Activated CD4-positive, alpha-beta memory T cell treated with anti-CD3 and anti-CD28 coated beads, Interleukin-2, amount 10 ng/mL, durations not matched to agents 7 days and 5 days (primary cell): ENCODE data around the gene NRN1L. TPM values are rescaled to one million over a fixed set of nuclear protein-coding genes. Genes with fewer than 3 reads are reported as not detected.
"Not testable (repeated sequence)": the region's sequence is repeated elsewhere in the genome, so short reads cannot be mapped to it uniquely, and the experiment has no call there.

ENCODE experiments used
- CTCF ChIA-PET: fragments of 350-600 bp; sonication (Branson Sonifier 250); formaldehyde crosslinking; loops from one replicate; lab custom pipeline; 2021; ENCODE audit warnings: antibody characterized with exemption, inconsistent platforms; lab: Charles Lee
- POLR2A ChIA-PET: fragments of 350-600 bp; sonication (Branson Sonifier 250); formaldehyde crosslinking; loops from one replicate; lab custom pipeline; 2021; ENCODE audit warnings: antibody characterized with exemption; lab: Charles Lee
- DNase-seq: peaks from one replicate; pipeline ENCODE4 v3.0.0-alpha.2; 2020
- H3K27ac Mint-ChIP-seq: one replicate; pipeline ENCODE4 v1.8.0; 2021; ENCODE audit warnings: mild to moderate bottlenecking, mixed read lengths
- H3K27me3 Mint-ChIP-seq: one replicate; pipeline ENCODE4 v1.8.0; 2021; ENCODE audit warnings: mixed read lengths
- H3K36me3 Mint-ChIP-seq: one replicate; pipeline ENCODE4 v1.8.0; 2021; ENCODE audit warnings: low read depth, mixed read lengths
- H3K4me1 Mint-ChIP-seq: one replicate; pipeline ENCODE4 v1.8.0; 2021; ENCODE audit warnings: mixed read lengths
- H3K4me3 Mint-ChIP-seq: one replicate; pipeline ENCODE4 v1.8.0; 2021; ENCODE audit warnings: mild to moderate bottlenecking, mixed read lengths
- H3K9me3 Mint-ChIP-seq: one replicate; pipeline ENCODE4 v1.8.0; 2021; ENCODE audit warnings: mixed read lengths
- total RNA-seq, 2 experiments: library from RNA; stranded (reverse); gene quantifications; one replicate each; pipeline ENCODE4 v1.2.3, GENCODE V29; 2021

The NRN1L gene
- total RNA-seq, 2 experiments from 2014 or later, result 0.76 to 1.3 TPM

DNA sequence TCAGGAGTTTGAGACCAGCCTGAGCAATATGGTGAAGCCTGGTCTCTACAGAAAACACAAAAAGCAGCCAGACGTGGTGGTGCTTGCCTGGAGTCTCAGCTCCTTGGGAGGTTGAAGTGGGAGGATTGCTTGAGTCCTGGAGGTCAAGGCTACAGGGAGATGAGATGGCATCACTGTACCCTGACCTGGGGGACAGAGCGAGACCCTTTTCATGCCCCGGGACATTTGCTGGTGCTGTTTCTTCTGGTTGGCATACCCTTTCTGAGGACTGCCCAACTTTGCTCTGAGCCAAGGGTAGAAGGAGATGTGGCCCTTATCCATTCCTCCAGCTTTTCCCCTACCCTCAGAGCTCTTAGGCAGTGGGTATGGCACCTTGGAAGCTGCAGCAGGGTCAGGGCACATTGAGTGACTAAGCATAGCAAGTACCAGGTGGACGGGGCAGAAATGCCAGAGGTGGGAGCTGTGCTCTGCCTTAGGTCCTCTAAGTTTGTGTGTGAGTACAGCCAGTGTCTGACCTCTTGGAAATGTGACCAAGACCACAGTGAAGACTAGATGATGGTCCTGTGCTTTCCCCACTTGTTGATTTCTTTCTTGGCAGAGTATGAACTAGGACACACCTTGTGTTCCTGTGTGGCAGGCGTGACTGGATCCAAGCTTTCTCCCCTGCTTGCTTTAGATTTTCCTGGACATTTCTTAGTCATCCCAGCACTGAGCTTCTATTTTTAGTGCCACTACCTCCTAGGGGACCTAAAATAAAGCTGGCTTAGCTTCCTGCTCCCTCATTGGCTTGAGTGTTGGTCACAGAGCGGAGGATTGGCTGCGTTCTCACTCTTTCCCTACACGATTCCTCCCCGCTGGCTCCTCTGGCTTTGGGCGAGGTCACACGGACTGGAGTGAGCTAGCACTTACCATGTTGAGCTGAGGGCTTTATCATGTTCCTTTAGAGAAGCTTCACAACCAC lies 21.8 kb upstream of the NRN1L start:
- Mint-ChIP-seq H3K36me3 (peaks cover 20% of the 10 kb centered on the region), H3K27ac (no peak overlapping the region), H3K27me3 (no peaks in the 10 kb centered on the region), H3K9me3 (no peaks in the 10 kb centered on the region), H3K4me1 (peaks cover 24% of the 10 kb centered on the region), H3K4me3 (no peak overlapping the region)
- no peak for DNase-seq
- ChIA-PET POLR2A (interaction anchor here (1.1 to 1.3 kb wide), 3 partner anchors 9 to 143 kb away, joined by 3 to 5 read pairs (median 4); partner anchors contain the start of gene GFOD2), CTCF (interaction anchor here (0.8 to 3.6 kb wide), 4 partner anchors 21 to 47 kb away, joined by 3 to 19 read pairs (median 3); no protein-coding TSS in a partner anchor)

DNA sequence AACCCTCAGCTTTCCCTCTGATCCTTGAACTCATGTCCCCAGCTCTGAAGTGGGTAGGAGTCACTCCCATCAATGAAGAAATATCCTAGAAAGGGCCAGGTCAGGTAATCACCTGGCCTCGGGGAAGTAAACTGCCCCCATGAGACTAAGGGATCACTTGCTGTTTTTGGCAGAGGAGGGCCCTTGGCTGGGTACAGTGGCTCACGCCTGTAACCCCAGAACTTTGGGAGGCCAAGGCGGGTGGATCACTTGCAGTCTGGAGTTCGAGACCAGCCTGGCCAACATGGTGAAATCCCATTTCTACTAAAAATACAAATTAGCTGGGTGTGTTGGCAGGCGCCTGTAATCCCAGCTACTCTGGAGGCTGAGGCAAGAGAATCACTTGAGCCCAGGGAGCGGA lies 20.6 kb upstream of the NRN1L start:
- peaks cover 15% of the 10 kb centered on the region for H3K4me1 Mint-ChIP-seq
- H3K4me3 Mint-ChIP-seq, H3K27me3 Mint-ChIP-seq, DNase-seq, H3K9me3 Mint-ChIP-seq, H3K27ac Mint-ChIP-seq, POLR2A ChIA-PET: not testable (repeated sequence)
- CTCF ChIA-PET, result interaction anchor here (0.7 kb wide), 1 partner anchor 618 kb away, joined by 3 read pairs; no protein-coding TSS in a partner anchor
- peaks cover 17% of the 10 kb centered on the region for H3K36me3 Mint-ChIP-seq

DNA sequence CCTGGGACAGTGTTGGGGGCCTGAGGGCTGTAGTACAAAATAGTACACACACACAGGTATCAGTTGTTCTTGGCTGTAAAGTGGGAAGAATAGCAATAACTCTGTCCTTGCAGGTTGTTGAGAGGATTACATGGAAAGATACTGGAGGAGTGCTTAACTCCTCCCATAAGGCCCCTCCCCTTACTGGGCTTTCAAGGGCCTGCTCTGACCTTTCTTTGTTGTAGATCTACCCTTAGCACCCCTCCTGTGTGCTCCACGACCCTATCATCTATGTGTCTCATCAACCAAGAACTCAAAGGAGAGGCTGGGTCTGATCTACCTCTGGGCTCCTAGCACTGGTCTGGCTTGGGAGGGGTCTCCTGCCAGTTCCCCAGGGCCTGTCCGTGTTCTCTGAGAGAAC lies 20.1 kb upstream of the NRN1L start:
- Mint-ChIP-seq H3K4me3 (no peak overlapping the region), H3K4me1 (peaks cover 15% of the 10 kb centered on the region), H3K9me3 (no peaks in the 10 kb centered on the region), H3K36me3 (peaks cover 17% of the 10 kb centered on the region), H3K27me3 (no peaks in the 10 kb centered on the region), H3K27ac (peak overlapping the region; percentile 35)
- POLR2A ChIA-PET, result interaction anchor here (1.0 kb wide), 1 partner anchor 71 kb away, joined by 3 read pairs; no protein-coding TSS in a partner anchor
- DNase-seq, result no peak
- CTCF ChIA-PET, result interaction anchor here (1.2 to 3.4 kb wide), 2 partner anchors 49 to 50 kb away, joined by 3 to 29 read pairs; no protein-coding TSS in a partner anchor

DNA sequence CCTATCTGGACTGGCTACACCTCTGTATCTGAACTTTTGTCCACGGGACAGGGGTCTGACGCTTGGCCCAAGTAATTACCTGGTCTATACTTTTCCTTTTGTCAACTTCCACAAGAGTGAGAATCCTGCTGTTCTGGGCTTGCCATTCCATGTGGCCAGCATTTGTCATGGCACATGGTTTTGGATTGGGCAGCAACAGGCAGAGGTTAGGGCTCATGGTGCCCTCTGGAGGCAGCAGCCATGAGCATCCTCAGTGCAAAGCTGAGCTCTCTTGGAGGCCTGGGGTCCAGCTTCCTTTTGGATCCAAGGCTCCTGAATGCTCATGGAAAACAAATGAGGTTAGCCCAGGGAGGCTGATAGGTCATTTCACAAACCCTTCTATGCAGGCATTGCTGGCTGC lies 19.4 kb upstream of the NRN1L start:
- Mint-ChIP-seq H3K27me3 (no peaks in the 10 kb centered on the region), H3K36me3 (peaks cover 20% of the 10 kb centered on the region), H3K27ac (no peak overlapping the region), H3K4me1 (peaks cover 15% of the 10 kb centered on the region), H3K4me3 (no peak overlapping the region), H3K9me3 (no peaks in the 10 kb centered on the region)
- CTCF ChIA-PET, result interaction anchor here (1.0 to 3.4 kb wide), 8 partner anchors 18 to 193 kb away, joined by 3 to 29 read pairs (median 4); partner anchors contain the start of genes RANBP10 and TSNAXIP1
- peak; percentile 29 for DNase-seq
- POLR2A ChIA-PET, result interaction anchor here (0.8 to 1.0 kb wide), 2 partner anchors 49 to 70 kb away, joined by 3 read pairs; no protein-coding TSS in a partner anchor

DNA sequence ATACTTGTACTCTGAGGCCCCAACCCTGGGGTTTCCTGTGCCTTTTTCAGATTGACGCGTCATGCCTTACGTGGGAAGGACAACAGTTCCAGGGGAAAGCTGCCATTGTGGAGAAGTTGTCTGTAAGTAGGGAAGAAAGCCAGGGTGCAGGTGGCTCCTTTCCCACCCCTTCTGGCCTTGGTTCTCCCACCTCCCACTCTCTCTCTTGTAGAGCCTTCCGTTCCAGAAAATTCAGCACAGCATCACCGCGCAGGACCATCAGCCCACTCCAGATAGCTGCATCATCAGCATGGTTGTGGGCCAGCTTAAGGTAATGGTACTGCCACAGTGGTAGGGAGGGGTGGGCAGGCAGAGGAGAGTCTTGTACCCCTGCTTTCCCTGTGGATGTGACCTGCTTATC lies 16.4 kb upstream of the NRN1L start:
- Mint-ChIP-seq H3K27ac (no peak overlapping the region), H3K9me3 (no peaks in the 10 kb centered on the region), H3K27me3 (no peaks in the 10 kb centered on the region), H3K36me3 (peaks cover 24% of the 10 kb centered on the region), H3K4me3 (no peak overlapping the region), H3K4me1 (peaks cover 7% of the 10 kb centered on the region)
- no peak for DNase-seq
- ChIA-PET POLR2A (no interaction called here), CTCF (interaction anchor here (2.1 kb wide), 1 partner anchor 52 kb away, joined by 7 read pairs; no protein-coding TSS in a partner anchor)

DNA sequence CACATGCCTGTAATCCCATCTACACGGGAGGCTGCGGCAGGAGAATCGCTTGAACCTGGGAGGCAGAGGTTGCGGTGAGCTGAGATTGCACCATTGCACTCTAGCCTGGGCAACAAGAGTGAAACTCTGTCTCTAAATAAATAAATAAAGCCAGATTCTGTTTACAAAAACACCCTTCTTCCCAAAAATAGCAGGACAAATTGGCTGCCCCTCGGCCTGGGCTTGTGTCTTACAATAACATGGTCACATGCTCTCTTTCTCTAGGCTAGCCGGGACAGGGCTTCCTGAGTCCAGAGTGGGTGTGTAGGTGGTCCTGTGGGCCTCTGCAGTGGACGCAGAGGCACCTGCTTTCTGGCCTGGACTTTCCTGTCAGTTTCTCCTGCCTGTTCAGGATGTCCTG lies 15.0 kb upstream of the NRN1L start:
- Mint-ChIP-seq H3K4me3 (no peak overlapping the region), H3K27ac (no peak overlapping the region), H3K27me3 (no peaks in the 10 kb centered on the region), H3K36me3 (peaks cover 26% of the 10 kb centered on the region), H3K4me1 (peaks cover 18% of the 10 kb centered on the region), H3K9me3 (no peaks in the 10 kb centered on the region)
- DNase-seq, result no peak
- ChIA-PET POLR2A (no interaction called here), CTCF (interaction anchor here (2.1 kb wide), 1 partner anchor 53 kb away, joined by 7 read pairs; no protein-coding TSS in a partner anchor)

DNA sequence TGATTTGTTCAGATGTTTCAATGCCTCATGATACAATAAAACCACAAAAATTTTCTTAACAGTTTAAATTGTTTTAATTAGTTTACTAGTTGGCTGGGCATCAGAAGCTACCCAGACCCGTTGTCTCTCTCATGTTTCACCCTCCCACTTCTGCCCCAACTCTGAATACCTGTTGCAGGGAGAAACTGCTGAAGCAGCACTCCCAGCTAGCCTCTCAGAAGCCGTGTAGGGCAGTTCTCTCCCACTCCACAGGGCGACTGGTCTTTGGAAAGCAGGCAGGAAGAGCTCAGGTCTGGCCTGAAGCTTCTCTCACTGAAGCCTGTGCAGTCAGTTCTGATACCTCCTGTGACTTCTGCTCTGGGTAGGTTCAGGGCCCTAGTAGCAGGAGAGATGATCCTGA lies 13.4 kb upstream of the NRN1L start:
- CTCF ChIA-PET, result no interaction called here
- POLR2A ChIA-PET, result interaction anchor here (0.9 to 1.7 kb wide), 6 partner anchors 9 to 65 kb away, joined by 3 to 6 read pairs (median 4); partner anchors contain the start of genes PSKH1 and PSMB10
- Mint-ChIP-seq H3K27me3 (no peaks in the 10 kb centered on the region), H3K9me3 (no peaks in the 10 kb centered on the region), H3K27ac (no peak overlapping the region), H3K4me1 (peaks cover 34% of the 10 kb centered on the region), H3K36me3 (peaks cover 26% of the 10 kb centered on the region), H3K4me3 (no peak overlapping the region)
- no peak for DNase-seq

DNA sequence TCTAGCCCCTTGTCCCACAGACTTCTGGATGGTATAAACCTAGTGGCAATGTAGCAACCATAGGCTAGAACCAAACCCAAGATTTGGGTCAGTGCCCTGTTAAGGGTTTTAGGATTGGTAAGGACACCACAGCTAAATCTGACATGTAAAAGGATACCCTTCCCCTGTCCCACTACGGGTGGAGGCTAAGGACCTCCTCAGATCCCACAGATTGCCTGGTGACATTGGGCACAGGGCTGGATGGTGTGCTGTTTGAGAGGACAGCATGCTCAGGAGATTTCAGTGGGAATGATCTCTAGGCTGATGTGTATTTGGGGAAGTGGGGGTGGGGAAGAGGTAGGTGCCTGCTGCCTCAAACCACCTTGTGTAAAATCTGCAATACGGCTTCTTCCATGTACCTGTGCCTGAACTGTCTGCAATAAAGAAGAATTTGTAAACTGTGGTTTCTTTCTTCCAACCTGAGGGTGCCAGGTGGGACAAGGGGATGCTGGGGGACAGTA lies 12.5 kb upstream of the NRN1L start:
- no peaks in the 10 kb centered on the region for H3K9me3 Mint-ChIP-seq
- no peaks in the 10 kb centered on the region for H3K27me3 Mint-ChIP-seq
- H3K4me1 Mint-ChIP-seq, result peaks cover 35% of the 10 kb centered on the region
- CTCF ChIA-PET, result no interaction called here
- peak overlapping the region; percentile 91 for H3K4me3 Mint-ChIP-seq
- peaks cover 32% of the 10 kb centered on the region for H3K36me3 Mint-ChIP-seq
- peak overlapping the region; percentile 88 for H3K27ac Mint-ChIP-seq
- POLR2A ChIA-PET, result interaction anchor here (0.9 to 1.7 kb wide), 5 partner anchors 10 to 64 kb away, joined by 3 to 6 read pairs (median 4); partner anchors contain the start of genes PSKH1 and PSMB10
- DNase-seq, result no peak

DNA sequence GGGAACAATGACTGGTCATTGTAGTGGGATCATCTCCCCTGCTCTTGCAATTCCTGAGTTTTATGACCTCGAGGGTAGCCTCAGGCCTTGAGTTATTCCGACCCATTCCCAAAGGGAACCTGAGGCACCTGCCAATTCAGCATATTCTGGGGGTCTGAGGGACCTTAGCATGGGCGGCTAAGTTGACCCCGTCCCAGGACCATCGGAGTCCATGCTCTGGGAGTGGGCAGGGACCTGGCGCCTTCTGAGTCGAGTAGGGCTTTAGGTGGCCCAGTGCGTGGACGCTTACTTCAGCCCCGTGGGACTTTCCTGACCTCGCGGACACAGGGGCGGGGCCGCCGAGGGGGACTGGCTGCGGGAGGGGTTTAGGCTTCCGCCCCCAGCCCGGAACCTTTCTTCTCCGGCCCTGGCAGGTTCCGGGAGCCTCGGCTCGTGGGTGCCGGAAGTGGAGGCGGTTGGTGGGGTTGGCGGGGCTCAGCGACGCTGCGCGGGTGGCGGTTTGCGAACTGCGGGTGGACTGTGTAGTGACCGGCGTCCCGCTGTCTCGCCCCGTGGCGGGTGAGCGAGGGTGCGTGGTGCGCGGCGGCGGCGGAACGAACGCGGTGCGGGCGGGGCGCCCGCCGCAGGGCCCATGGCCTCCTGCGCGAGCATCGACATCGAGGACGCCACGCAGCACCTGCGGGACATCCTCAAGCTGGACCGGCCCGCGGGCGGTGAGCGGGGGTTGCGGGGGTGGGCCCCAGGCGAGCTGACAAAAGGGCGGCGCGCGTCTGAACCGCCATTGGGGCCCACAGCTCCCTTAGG lies 11.9 kb upstream of the NRN1L start, which contains the start of gene EDC4:
TSS of gene EDC4 (plus strand) at position 422 of the 804 bp plus-strand sequence. CDS start at position 632, 210 bp downstream.
- H3K36me3 Mint-ChIP-seq, result peaks cover 39% of the 10 kb centered on the region
- H3K27me3 Mint-ChIP-seq, result no peaks in the 10 kb centered on the region
- ChIA-PET CTCF (interaction anchor here (0.9 to 2.9 kb wide), 4 partner anchors 11 to 200 kb away, joined by 3 to 18 read pairs (median 6); partner anchors contain the start of gene NRN1L), POLR2A (interaction anchor here (0.7 to 2.5 kb wide), 12 partner anchors 10 to 311 kb away, joined by 3 to 12 read pairs (median 5); partner anchors contain the start of genes CTCF, NUTF2, PSKH1 and PSMB10)
- H3K4me3 Mint-ChIP-seq, result peak within 1 kb of the TSS; percentile 91
- H3K4me1 Mint-ChIP-seq, result peaks cover 35% of the 10 kb centered on the region
- H3K9me3 Mint-ChIP-seq, result no peaks in the 10 kb centered on the region
- peak within 1 kb of the TSS; percentile 88 for H3K27ac Mint-ChIP-seq
- DNase-seq, result peak; percentile 90

DNA sequence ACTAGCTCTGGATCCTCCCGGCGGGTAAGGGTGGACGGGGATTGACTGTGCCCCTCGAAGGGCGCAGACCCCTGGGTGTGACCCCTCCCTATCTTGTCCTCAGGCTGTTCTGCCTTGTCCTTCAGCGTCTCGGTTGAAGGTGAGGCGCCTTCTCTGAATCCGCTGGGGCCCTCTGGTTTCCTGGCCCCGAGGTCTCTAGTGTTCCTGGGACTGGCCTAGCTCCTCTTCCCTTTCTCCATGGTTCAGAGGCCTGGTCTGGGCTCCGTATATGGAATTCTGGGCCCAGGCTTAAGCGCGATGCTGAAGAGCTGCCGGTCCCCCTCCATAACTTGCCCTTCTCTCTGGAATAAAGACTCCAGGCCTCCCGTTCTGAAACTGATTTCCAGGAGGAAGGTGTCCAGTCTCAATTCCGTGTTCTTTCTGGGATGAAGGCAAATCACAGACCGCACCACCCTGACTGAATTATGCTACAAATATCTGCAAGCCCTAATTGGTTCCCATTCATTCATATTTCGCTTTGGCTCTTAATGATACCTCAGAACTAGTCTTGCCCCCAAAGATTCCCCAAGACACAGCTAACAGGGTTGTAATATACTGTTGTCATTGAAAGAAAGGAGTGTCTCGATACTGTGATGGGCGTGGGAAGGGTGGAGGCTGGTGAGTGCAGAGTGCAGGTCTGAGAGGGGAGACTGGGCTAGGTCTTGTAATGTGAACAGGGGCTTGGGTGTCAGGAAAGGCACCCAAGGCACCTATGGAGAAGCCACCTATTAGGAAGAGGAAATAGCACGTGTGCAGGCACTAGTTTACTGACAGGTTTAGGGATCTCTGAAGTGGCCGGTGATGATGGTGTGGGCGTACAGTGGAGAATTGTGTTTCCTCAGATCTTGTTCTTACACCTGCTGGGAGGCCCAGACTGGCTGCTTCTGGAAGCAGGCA lies 11.0 kb upstream of the NRN1L start:
- ChIA-PET CTCF (interaction anchor here (0.9 to 2.9 kb wide), 5 partner anchors 10 to 201 kb away, joined by 3 to 18 read pairs (median 6); partner anchors contain the start of gene NRN1L), POLR2A (interaction anchor here (0.7 to 2.5 kb wide), 11 partner anchors 9 to 312 kb away, joined by 3 to 12 read pairs (median 5); partner anchors contain the start of genes CTCF, NUTF2 and PSKH1)
- Mint-ChIP-seq H3K27ac (peak overlapping the region; percentile 88), H3K4me3 (peak overlapping the region; percentile 91), H3K27me3 (no peaks in the 10 kb centered on the region), H3K9me3 (no peaks in the 10 kb centered on the region), H3K36me3 (peaks cover 47% of the 10 kb centered on the region), H3K4me1 (peaks cover 35% of the 10 kb centered on the region)
- DNase-seq, result no peak

DNA sequence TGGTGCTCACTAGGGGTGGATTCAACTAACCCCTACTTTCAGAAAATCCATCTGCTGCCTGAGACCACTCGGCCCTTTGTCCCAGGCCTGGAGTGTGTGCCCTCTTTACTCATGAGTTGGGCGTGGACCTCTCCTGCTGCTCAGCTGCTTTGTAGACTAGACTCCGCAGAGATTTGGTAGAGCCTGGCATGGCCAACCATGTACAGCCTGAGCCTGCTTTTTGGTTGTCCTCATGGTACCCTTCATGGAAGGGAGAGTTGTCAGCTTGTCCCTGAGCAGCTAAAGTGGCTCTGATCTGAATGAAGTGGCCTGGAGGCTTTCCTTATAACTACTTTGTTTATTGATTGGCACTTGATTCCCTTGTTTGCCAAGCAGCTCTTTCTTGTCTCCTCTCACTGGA lies 10.3 kb upstream of the NRN1L start:
- DNase-seq, result no peak
- no peaks in the 10 kb centered on the region for H3K27me3 Mint-ChIP-seq
- peaks cover 53% of the 10 kb centered on the region for H3K36me3 Mint-ChIP-seq
- peak overlapping the region; percentile 88 for H3K27ac Mint-ChIP-seq
- ChIA-PET POLR2A (interaction anchor here (1.3 to 2.5 kb wide), 5 partner anchors 9 to 61 kb away, joined by 4 to 12 read pairs (median 8); partner anchors contain the start of gene NUTF2), CTCF (interaction anchor here (1.5 to 2.9 kb wide), 3 partner anchors 10 to 201 kb away, joined by 5 to 18 read pairs (median 6); partner anchors contain the start of gene NRN1L)
- H3K4me3 Mint-ChIP-seq, result peak overlapping the region; percentile 91
- H3K4me1 Mint-ChIP-seq, result peaks cover 35% of the 10 kb centered on the region
- H3K9me3 Mint-ChIP-seq, result no peaks in the 10 kb centered on the region
